Sigmoid colon (tissue), 7 donors: ENCODE data around the gene RACGAP1. TPM values are rescaled to one million over a fixed set of nuclear protein-coding genes. Genes with fewer than 3 reads are reported as not detected.

Source experiments
- DNase-seq: peaks from one replicate; pipeline ENCODE4 v3.0.0-alpha.2; 2019
- H3K27ac ChIP-seq, 4 donors: fragments of 200-600 bp; sonication (generic); one replicate each; pipeline ENCODE4 v1.5.1; 2016 to 2019; ENCODE audit warnings: mild to moderate bottlenecking in 1 of 4
- H3K27me3 ChIP-seq, 3 donors: fragments of 200-600 bp; sonication (generic); one replicate each; pipeline ENCODE4 v1.5.1; 2019; ENCODE audit warnings: mild to moderate bottlenecking in 1 of 3
- H3K36me3 ChIP-seq, 4 donors: fragments of 200-600 bp; sonication (generic); one replicate each; pipeline ENCODE4 v1.5.1; 2016 to 2019
- H3K4me1 ChIP-seq, 4 donors: fragments of 200-600 bp; sonication (generic); one replicate each; pipeline ENCODE4 v1.5.1; 2017 to 2019
- H3K4me3 ChIP-seq, 4 donors: fragments of 200-600 bp; sonication (generic); one replicate each; pipeline ENCODE4 v1.5.1; 2017 to 2019; ENCODE audit warnings: mild to moderate bottlenecking in 2 of 4, moderate library complexity in 1 of 4
- H3K9me3 ChIP-seq, 4 donors: fragments of 200-600 bp in 3 of 4; sonication (generic) in 3 of 4; one replicate each; pipeline versions ENCODE4 v1.5.1 to v1.6.1; 2013 to 2019
- CTCF ChIP-seq, 4 experiments: fragments of 450-650 bp in 3 of 4; fragments of 200-600 bp in 1 of 4; IDR thresholded peaks; one replicate each; pipeline ENCODE4 v1.5.1; 2016 to 2019; ENCODE audit warnings: antibody characterized with exemption in 4 of 4, mild to moderate bottlenecking in 3 of 4, moderate library complexity in 2 of 4
- EP300 ChIP-seq, 4 donors: sonication (generic); formaldehyde crosslinking; IDR thresholded peaks; one replicate each; pipeline ENCODE4 v1.6.1; 2017; ENCODE audit warnings: antibody characterized with exemption in 4 of 4
- POLR2A ChIP-seq, 2 donors: fragments of 450-650 bp; IDR thresholded peaks; one replicate each; pipeline ENCODE4 v1.6.1; 2016; ENCODE audit warnings: antibody characterized with exemption in 2 of 2, mild to moderate bottlenecking in 2 of 2, moderate library complexity in 2 of 2
- POLR2AphosphoS5 ChIP-seq, 4 donors: sonication (generic); formaldehyde crosslinking; IDR thresholded peaks; one replicate each; pipeline ENCODE4 v1.6.1; 2017; ENCODE audit warnings: antibody characterized with exemption in 4 of 4
- WGBS, 2 donors: extraction: QIAGEN DNeasy Blood & Tissue Kit; methylation state at CpG; one replicate each; pipeline ENCODE4 v1.1.7; 2013; 5-methylcytosine and 5-hydroxymethylcytosine counted together
- intact Hi-C: fragments of 100-400 bp; cut with DNase I; formaldehyde crosslinking; loops from one replicate; pipeline ENCODE4 v1.15.1; 2023
- polyA plus RNA-seq, 3 donors: library from polyadenylated mRNA; stranded (reverse); fragments of 200-250 nt; gene quantifications; one replicate each; pipeline ENCODE4 v1.2.3, GENCODE V29; 2013
- total RNA-seq, 4 donors: library from RNA; depleted of rRNA; stranded (reverse); fragments of >200 nt; gene quantifications; one replicate each; pipeline ENCODE4 v1.1.0, GENCODE V29; 2016
- donor health status: healthy with polysubstance abuse.
- donor health status: Bipolar disorder and iron deficiency.
- donor health status: healthy.

RACGAP1 gene
- total and polyA plus RNA-seq, 7 donors = 4.8 to 42.6 (median 22.5) TPM

GRCh38 chr12:49949866-49950265 is 75.4 kb downstream of the RACGAP1 start:
- DNase-seq = no peak
- Histone ChIP-seq H3K4me3 (no peak overlapping the region), H3K4me1 (peaks cover 0 to 9% (median 8%) of the 10 kb centered on the region in 4 donors), H3K9me3 (no peaks in the 10 kb centered on the region), H3K36me3 (no peaks in the 10 kb centered on the region), H3K27me3 (peaks cover 3 to 16% (median 5%) of the 10 kb centered on the region in 3 donors), H3K27ac (no peak overlapping the region)
- TF ChIP-seq EP300 (IDR thresholded peaks at IDR 0.05) (no peak), POLR2A (IDR thresholded peaks at IDR 0.05) (no peak), CTCF (IDR thresholded peaks at IDR 0.05) (no peak), POLR2AphosphoS5 (IDR thresholded peaks at IDR 0.05) (no peak)
- intact Hi-C loops = loop anchor here (5.0 kb wide), 1 partner anchor 83 kb away; no protein-coding TSS in a partner anchor
- 93 to 95% methylated on average over 3 of the region's 3 CpGs for WGBS, 2 donors

GRCh38 chr12:49948866-49949845 is 76.1 kb downstream of the RACGAP1 start:
- no peak overlapping the region for H3K27ac ChIP-seq
- no peak for TF ChIP-seq EP300 (IDR thresholded peaks at IDR 0.05)
- WGBS, 2 donors = 85 to 88% methylated on average over 13 of the region's 13 CpGs
- no peak overlapping the region for H3K4me3 ChIP-seq
- peaks cover 0 to 9% (median under 1%) of the 10 kb centered on the region in 3 donors for H3K27me3 ChIP-seq
- H3K36me3 ChIP-seq = no peaks in the 10 kb centered on the region
- peaks cover 0 to 9% (median 8%) of the 10 kb centered on the region in 4 donors for H3K4me1 ChIP-seq
- no peak for DNase-seq
- no peaks in the 10 kb centered on the region for H3K9me3 ChIP-seq
- intact Hi-C loops = loop anchor here (5.0 kb wide), 1 partner anchor 82 kb away; no protein-coding TSS in a partner anchor

- Histone ChIP-seq H3K4me1 (peaks cover 0 to 9% (median 8%) of the 10 kb centered on the region in 4 donors), H3K9me3 (no peaks in the 10 kb centered on the region), H3K4me3 (no peak overlapping the region), H3K27ac (no peak overlapping the region), H3K27me3 (no peaks in the 10 kb centered on the region), H3K36me3 (no peaks in the 10 kb centered on the region)
- WGBS, 2 donors = 64 to 76% methylated on average over 7 of the region's 7 CpGs
- no peak for TF ChIP-seq CTCF (IDR thresholded peaks at IDR 0.05)
- no peak for TF ChIP-seq POLR2AphosphoS5 (IDR thresholded peaks at IDR 0.05)
- TF ChIP-seq EP300 (IDR thresholded peaks at IDR 0.05) = no peak
- no peak for TF ChIP-seq POLR2A (IDR thresholded peaks at IDR 0.05)
- intact Hi-C loops = loop anchor here (5.0 kb wide), 1 partner anchor 80 kb away; no protein-coding TSS in a partner anchor
- no peak for DNase-seq
Measured at GRCh38 chr12:49947593-49948226, 77.6 kb downstream of the RACGAP1 start.

- Histone ChIP-seq H3K4me1 (peaks cover 0 to 9% (median 8%) of the 10 kb centered on the region in 4 donors), H3K4me3 (no peak overlapping the region), H3K9me3 (no peaks in the 10 kb centered on the region), H3K27me3 (no peaks in the 10 kb centered on the region), H3K36me3 (no peaks in the 10 kb centered on the region), H3K27ac (no peak overlapping the region)
- TF ChIP-seq EP300 (IDR thresholded peaks at IDR 0.05) (no peak), POLR2AphosphoS5 (IDR thresholded peaks at IDR 0.05) (no peak), POLR2A (IDR thresholded peaks at IDR 0.05) (no peak), CTCF (IDR thresholded peaks at IDR 0.05) (no peak)
- no peak for DNase-seq
- intact Hi-C loops = loop anchor here (5.0 kb wide), 1 partner anchor 79 kb away; no protein-coding TSS in a partner anchor
- WGBS, 2 donors = 20 to 64% methylated on average over 3 of the region's 3 CpGs
Measured at GRCh38 chr12:49946497-49946896, 78.8 kb downstream of the RACGAP1 start.

- peaks cover 0 to 9% (median 8%) of the 10 kb centered on the region in 4 donors for H3K4me1 ChIP-seq
- peak overlapping the region in 1 of 4 donors; percentile 40 for H3K27ac ChIP-seq
- intact Hi-C loops = loop anchor here (5.0 kb wide), 1 partner anchor 79 kb away; no protein-coding TSS in a partner anchor
- no peaks in the 10 kb centered on the region for H3K36me3 ChIP-seq
- WGBS, 2 donors = 24 to 66% methylated on average over 9 of the region's 9 CpGs
- no peaks in the 10 kb centered on the region for H3K9me3 ChIP-seq
- TF ChIP-seq EP300 (IDR thresholded peaks at IDR 0.05) = no peak
- no peak for TF ChIP-seq POLR2AphosphoS5 (IDR thresholded peaks at IDR 0.05)
- no peak for TF ChIP-seq POLR2A (IDR thresholded peaks at IDR 0.05)
- TF ChIP-seq CTCF (IDR thresholded peaks at IDR 0.05) = no peak
- no peak for DNase-seq
- H3K27me3 ChIP-seq = no peaks in the 10 kb centered on the region
- H3K4me3 ChIP-seq = no peak overlapping the region
Measured at GRCh38 chr12:49946086-49946485, 79.2 kb downstream of the RACGAP1 start.
